SK-N-SH treated with all-trans-retinoic acid at 6 μM for 48 hours (cell line): ENCODE results near the gene TACR2.

ENCODE experiments used
- ATAC-seq: fragments of 200-7000 bp; cut with Tn5 transposase; 3 replicates; pipeline ENCODE4 v1.9.1; 2020; ENCODE audit warnings: mild to moderate bottlenecking, moderate library complexity
- BACH2 ChIP-seq: fragments of 250-450 bp; sonication (Bioruptor Pico); IDR thresholded peaks from 2 replicates; pipeline ENCODE4 v1.9.0; 2021; ENCODE audit warnings: mild to moderate bottlenecking, borderline replicate concordance
- CSDC2 ChIP-seq: fragments of 250-450 bp; sonication (Bioruptor Pico); IDR thresholded peaks from 2 replicates; pipeline ENCODE4 v1.5.0; 2020; ENCODE audit warnings: mild to moderate bottlenecking, moderate library complexity
- ESRRG ChIP-seq: fragments of 250-450 bp; sonication (Bioruptor Pico); IDR thresholded peaks from 2 replicates; pipeline ENCODE4 v1.6.1; 2021; ENCODE audit warnings: mild to moderate bottlenecking
- ISL1 ChIP-seq: fragments of 250-450 bp; sonication (Bioruptor Pico); IDR thresholded peaks from 2 replicates; pipeline ENCODE4 v2.1.2; 2022; ENCODE audit warnings: mild to moderate bottlenecking, moderate library complexity
- OSR1 ChIP-seq: fragments of 250-450 bp; sonication (Bioruptor Pico); IDR thresholded peaks from 2 replicates; pipeline ENCODE4 v1.8.0; 2022; ENCODE audit warnings: moderate library complexity, mild to moderate bottlenecking, inconsistent platforms
- PATZ1 ChIP-seq: fragments of 250-450 bp; sonication (Bioruptor Pico); IDR thresholded peaks from 2 replicates; pipeline ENCODE4 v1.8.0; 2020; ENCODE audit warnings: mild to moderate bottlenecking, moderate library complexity, borderline replicate concordance
- POU6F1 ChIP-seq: fragments of 250-450 bp; sonication (Bioruptor Pico); IDR thresholded peaks from 2 replicates; pipeline ENCODE4 v1.8.0; 2021; ENCODE audit warnings: low read depth, mild to moderate bottlenecking, moderate library complexity, borderline replicate concordance
- PPARA ChIP-seq: fragments of 250-450 bp; sonication (Bioruptor Pico); IDR thresholded peaks from 2 replicates; pipeline ENCODE4 v1.5.0; 2020; ENCODE audit warnings: mild to moderate bottlenecking, borderline replicate concordance
- RARB ChIP-seq: fragments of 250-450 bp; sonication (Bioruptor Pico); IDR thresholded peaks from 2 replicates; pipeline ENCODE4 v1.8.0; 2021; ENCODE audit warnings: mild to moderate bottlenecking, moderate library complexity
- SNAI2 ChIP-seq: fragments of 250-450 bp; sonication (Bioruptor Pico); IDR thresholded peaks from 2 replicates; pipeline ENCODE4 v1.5.0; 2020; ENCODE audit warnings: mild to moderate bottlenecking, moderate library complexity
- TOX ChIP-seq: fragments of 250-450 bp; sonication (Bioruptor Pico); IDR thresholded peaks from 2 replicates; pipeline ENCODE4 v1.8.0; 2021; ENCODE audit warnings: mild to moderate bottlenecking, moderate library complexity, borderline replicate concordance
- ZC3H10 ChIP-seq: fragments of 250-450 bp; sonication (Bioruptor Pico); IDR thresholded peaks from 2 replicates; pipeline ENCODE4 v1.5.1; 2021; ENCODE audit warnings: mild to moderate bottlenecking, moderate library complexity
- ZFP3 ChIP-seq: fragments of 250-450 bp; sonication (Bioruptor Pico); IDR thresholded peaks from 2 replicates; pipeline ENCODE4 v1.5.0; 2020; ENCODE audit warnings: mild to moderate bottlenecking, moderate library complexity
- ZFP30 ChIP-seq: fragments of 450-650 bp; formaldehyde crosslinking; IDR thresholded peaks from 2 replicates; pipeline ENCODE4 v1.5.0; 2022; ENCODE audit warnings: mild to moderate bottlenecking, moderate library complexity
- ZNF565 ChIP-seq: fragments of 450-650 bp; formaldehyde crosslinking; conservative IDR thresholded peaks from 2 replicates; pipeline ENCODE4 v1.5.0; 2020; ENCODE audit warnings: low read depth, mild to moderate bottlenecking, moderate library complexity
- ZNF70 ChIP-seq: fragments of 450-650 bp; formaldehyde crosslinking; IDR thresholded peaks from 2 replicates; pipeline ENCODE4 v1.5.0; 2020; ENCODE audit warnings: mild to moderate bottlenecking, moderate library complexity
- ZNF8 ChIP-seq: fragments of 450-650 bp; formaldehyde crosslinking; IDR thresholded peaks from 2 replicates; pipeline ENCODE4 v1.5.0; 2020; ENCODE audit warnings: mild to moderate bottlenecking, moderate library complexity
- TF ChIP-seq, protein P1 (sequence below): fragments of 250-450 bp; sonication (Bioruptor Pico); IDR thresholded peaks from 2 replicates; pipeline ENCODE4 v1.5.1; 2021; ENCODE audit warnings: mild to moderate bottlenecking, moderate library complexity

The TACR2 gene

GRCh38 chr10:69367469-69367868 is 49.2 kb downstream of the TACR2 start:
- TF ChIP-seq, protein P1, sequence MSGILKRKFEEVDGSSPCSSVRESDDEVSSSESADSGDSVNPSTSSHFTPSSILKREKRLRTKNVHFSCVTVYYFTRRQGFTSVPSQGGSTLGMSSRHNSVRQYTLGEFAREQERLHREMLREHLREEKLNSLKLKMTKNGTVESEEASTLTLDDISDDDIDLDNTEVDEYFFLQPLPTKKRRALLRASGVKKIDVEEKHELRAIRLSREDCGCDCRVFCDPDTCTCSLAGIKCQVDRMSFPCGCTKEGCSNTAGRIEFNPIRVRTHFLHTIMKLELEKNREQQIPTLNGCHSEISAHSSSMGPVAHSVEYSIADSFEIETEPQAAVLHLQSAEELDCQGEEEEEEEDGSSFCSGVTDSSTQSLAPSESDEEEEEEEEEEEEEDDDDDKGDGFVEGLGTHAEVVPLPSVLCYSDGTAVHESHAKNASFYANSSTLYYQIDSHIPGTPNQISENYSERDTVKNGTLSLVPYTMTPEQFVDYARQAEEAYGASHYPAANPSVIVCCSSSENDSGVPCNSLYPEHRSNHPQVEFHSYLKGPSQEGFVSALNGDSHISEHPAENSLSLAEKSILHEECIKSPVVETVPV (CRISPR knock-in tag) = no peak
- no peak for TF ChIP-seq OSR1 (CRISPR knock-in tag)
- ATAC-seq = no peak

DNA sequence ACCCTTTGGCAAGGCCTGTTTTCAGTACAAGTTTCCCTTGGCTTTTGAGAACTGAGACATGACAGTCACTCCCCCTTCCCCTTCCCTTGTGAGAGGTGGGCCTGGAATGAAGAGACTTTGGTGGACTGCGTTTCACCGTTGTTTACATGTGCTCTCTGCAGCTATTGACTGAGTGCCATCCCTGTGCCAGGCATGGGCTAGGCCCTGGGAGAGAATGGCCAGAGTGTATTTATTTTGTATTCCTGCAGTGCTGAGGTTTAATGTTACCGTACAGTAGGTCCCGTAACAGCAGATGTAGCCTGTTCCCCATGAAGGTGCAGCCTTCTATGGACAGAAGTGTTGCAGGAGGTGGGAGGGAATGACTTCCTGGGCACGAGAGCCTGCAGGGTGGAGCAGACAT is 50.0 kb downstream of the TACR2 start:
- TF ChIP-seq ZC3H10 = no peak
- no peak for ATAC-seq

DNA sequence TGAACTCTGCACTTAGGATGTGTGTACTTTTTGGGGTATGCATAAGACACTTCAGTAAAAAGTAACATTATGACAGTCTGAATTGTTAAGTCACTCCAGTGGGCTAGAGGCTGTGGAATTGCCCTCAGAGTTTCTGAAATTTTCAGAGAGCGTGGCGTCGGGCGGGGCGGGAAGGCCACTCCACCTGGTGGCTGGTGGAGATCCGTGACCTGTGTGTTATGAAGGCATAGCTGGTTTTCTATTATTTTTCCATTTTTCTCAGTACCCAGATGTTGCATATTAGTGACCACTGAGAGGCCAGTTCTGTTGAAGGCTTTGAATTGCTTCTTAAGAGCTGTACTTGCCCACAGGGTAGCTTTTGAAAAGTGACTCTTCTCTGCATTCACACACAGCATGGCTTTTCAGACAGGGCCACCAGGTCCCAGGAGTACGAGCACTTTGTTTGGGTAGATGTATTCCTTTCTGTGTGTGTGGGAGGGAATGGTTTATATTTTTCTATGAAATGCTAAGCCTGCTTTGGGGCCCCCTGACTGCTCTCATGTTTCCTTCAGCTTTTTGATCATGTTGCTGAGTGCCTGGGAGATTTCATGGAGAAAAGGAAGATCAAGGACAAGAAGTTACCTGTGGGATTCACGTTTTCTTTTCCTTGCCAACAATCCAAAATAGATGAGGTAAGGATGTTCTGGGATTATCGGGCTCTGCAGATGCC is 52.3 kb downstream of the TACR2 start:
- no peak for ATAC-seq
- TF ChIP-seq ZNF8 (CRISPR knock-in tag) = no peak
- TF ChIP-seq ZC3H10 = no peak
- TF ChIP-seq, protein P1 (CRISPR knock-in tag) = no peak
- no peak for TF ChIP-seq ESRRG (CRISPR knock-in tag)
- no peak for TF ChIP-seq TOX (CRISPR knock-in tag)
- no peak for TF ChIP-seq BACH2
- no peak for TF ChIP-seq POU6F1 (CRISPR knock-in tag)
- TF ChIP-seq ZNF70 (CRISPR knock-in tag) = no peak

DNA sequence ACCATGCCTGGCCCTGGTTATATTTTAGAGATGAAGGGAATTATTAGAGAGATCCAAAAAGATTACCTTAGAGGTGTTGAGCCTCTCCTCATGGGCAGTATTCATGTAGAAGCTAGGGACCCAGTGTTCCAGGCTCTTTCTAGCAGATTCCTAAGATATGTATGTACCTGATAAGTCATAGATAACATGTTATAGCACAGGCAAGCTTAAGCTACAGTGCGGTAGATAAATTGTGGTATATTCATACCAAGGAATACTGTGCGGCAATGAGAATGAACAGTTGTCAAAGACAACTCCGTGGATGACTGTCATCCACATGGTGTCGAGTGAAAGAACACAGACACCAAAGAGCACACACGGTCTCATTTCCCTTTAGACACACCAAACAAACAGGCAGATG is 53.1 kb downstream of the TACR2 start:
- TF ChIP-seq PPARA (CRISPR knock-in tag) (no peak), RARB (CRISPR knock-in tag) (no peak), SNAI2 (CRISPR knock-in tag) (no peak), TOX (CRISPR knock-in tag) (no peak), ISL1 (no peak), ZNF565 (CRISPR knock-in tag) (no peak), CSDC2 (no peak), ZFP30 (no peak), PATZ1 (CRISPR knock-in tag) (no peak), ZFP3 (CRISPR knock-in tag) (no peak), ZNF8 (CRISPR knock-in tag) (no peak)
- TF ChIP-seq, protein P1 (CRISPR knock-in tag) = no peak
- ATAC-seq = no peak

DNA sequence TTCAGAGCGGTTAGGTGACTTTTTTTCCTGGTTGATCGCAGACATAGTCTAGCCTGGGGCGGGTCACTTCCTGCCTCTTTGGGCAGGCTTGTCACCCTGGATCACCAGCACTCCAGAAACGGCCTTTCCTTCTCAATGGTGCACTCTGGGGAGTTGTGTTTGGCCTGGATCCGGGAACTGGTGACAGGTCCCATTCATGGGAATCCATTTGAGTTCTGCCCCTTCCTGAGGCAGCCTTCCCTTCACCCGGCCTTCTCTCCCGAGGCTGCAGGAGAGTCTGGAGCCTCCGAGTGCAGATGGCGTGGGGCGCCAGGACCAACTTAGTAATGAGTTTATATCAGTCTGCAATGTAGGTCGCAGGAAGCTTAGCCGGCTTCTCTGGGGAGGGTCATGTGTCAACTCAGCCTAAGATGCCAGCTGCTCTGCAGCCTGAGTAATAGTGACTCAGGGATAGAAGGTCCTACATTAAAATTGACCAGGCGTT is 54.2 kb downstream of the TACR2 start:
- ATAC-seq = peak; percentile 62
- TF ChIP-seq POU6F1 (CRISPR knock-in tag) (no peak), ZNF565 (CRISPR knock-in tag) (no peak), PATZ1 (CRISPR knock-in tag) (no peak), OSR1 (CRISPR knock-in tag) (no peak), CSDC2 (no peak)
- TF ChIP-seq, protein P1 (CRISPR knock-in tag) = no peak
